OCI-LY1 (cell line): Measurements from ENCODE around the gene AFAP1L2.

ENCODE experiments used
- CTCF ChIP-seq: fragments of 200-600 bp; sonication (generic), shearing (Covaris generic); IDR thresholded peaks from 2 replicates; pipeline ENCODE4 v1.5.1; 2017; ENCODE audit warnings: mild to moderate bottlenecking, antibody characterized with exemption, low read length, moderate library complexity, mixed read lengths
- EZH2 ChIP-seq: fragments of 200-600 bp; sonication (generic), shearing (Covaris generic); IDR thresholded peaks from 2 replicates; pipeline ENCODE4 v1.8.0; 2017; ENCODE audit warnings: borderline replicate concordance, mixed run types, mild to moderate bottlenecking, antibody characterized with exemption, low read length, moderate library complexity, mixed read lengths

GRCh38 chr10:114255227-114255626 is 149.1 kb downstream of the AFAP1L2 start:
- no peak for TF ChIP-seq CTCF
- TF ChIP-seq EZH2: no peak
